ENCODE results near the gene APCDD1.
A peak's percentile ranks its signal among the peaks of the same experiment; 100 is the strongest.
"Not testable (repeated sequence)": the region's sequence is repeated elsewhere in the genome, so short reads cannot be mapped to it uniquely, and the experiment has no call there.

Gene APCDD1

GRCh38 chr18:10499230-10499629, 44.8 kb downstream of the APCDD1 start:
- DNase-seq, result no peak

GRCh38 chr18:10500038-10500437, 45.6 kb downstream of the APCDD1 start:
- no peak for DNase-seq

- no peak for DNase-seq
Measured at GRCh38 chr18:10504723-10505122, 50.3 kb downstream of the APCDD1 start.

- not testable (repeated sequence) for DNase-seq
Measured at GRCh38 chr18:10505892-10506291, 51.5 kb downstream of the APCDD1 start.

- no peak for DNase-seq
Measured at GRCh38 chr18:10508591-10508990, 54.2 kb downstream of the APCDD1 start.

DNA sequence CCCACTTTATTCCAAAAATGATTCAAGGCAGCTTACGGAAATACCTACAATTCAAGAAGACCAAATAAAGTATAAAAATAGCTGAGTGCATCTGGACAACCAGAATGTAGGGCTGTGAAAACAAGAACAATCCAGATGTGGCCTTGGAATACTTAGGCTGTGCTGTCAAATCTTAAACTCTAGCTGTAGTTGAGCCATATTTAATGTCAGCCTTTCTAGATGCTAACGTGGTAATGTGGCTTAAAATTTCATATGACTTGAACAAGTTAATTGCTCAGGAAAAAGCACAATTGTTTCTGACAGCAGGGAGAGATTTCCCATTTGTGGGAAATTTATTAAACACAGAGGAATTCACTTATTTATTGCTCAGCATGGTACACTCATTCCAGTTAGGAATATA, 56.8 kb downstream of the APCDD1 start:
- no peak for DNase-seq

GRCh38 chr18:10514082-10514481, 59.6 kb downstream of the APCDD1 start:
- DNase-seq, result no peak

GRCh38 chr18:10514601-10515000, 60.2 kb downstream of the APCDD1 start:
- DNase-seq, result no peak

DNA sequence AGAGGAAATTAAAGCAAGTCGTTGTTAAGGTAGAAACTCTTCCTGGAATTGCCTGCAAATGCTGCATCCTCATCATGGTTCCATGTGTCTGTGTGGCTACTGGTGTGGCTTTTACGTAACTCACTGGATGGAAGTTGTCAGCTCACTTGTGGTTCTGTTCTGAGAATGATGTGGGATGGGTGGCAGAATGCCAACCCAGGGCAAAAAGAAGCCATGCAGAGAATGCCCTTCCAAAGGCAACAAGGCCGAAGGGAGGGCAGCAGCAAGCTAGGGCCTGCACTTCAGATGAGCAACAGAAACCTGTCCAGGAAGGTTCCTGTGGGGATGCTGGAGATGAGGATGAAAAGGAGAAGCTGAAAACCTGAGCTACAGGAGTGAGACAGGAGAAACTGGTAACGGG, 61.0 kb downstream of the APCDD1 start:
- no peak for DNase-seq

DNA sequence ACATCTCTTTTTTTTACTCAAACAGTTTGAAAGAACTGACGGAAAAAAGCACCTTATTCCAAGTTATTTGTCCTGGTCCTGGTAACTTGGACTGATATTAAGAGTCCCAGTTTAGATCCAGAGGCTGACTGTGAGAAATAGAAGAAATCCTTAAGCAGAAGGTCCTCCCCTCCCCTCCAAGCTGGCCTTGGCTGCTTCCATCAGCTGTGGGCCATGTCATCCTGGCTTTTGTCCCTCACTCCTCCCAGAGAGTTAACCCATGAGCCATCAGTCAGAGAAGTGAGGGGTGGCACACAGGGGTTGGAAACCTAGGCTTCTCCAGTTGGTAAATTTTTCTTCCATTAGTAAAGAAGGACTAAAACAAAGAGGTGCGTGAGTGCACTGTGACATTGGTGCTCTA, 61.6 kb downstream of the APCDD1 start:
- DNase-seq, result no peak

- DNase-seq, result no peak
Measured at GRCh38 chr18:10518595-10519255, 64.3 kb downstream of the APCDD1 start.

GRCh38 chr18:10519366-10519765, 64.9 kb downstream of the APCDD1 start:
- no peak for DNase-seq

DNA sequence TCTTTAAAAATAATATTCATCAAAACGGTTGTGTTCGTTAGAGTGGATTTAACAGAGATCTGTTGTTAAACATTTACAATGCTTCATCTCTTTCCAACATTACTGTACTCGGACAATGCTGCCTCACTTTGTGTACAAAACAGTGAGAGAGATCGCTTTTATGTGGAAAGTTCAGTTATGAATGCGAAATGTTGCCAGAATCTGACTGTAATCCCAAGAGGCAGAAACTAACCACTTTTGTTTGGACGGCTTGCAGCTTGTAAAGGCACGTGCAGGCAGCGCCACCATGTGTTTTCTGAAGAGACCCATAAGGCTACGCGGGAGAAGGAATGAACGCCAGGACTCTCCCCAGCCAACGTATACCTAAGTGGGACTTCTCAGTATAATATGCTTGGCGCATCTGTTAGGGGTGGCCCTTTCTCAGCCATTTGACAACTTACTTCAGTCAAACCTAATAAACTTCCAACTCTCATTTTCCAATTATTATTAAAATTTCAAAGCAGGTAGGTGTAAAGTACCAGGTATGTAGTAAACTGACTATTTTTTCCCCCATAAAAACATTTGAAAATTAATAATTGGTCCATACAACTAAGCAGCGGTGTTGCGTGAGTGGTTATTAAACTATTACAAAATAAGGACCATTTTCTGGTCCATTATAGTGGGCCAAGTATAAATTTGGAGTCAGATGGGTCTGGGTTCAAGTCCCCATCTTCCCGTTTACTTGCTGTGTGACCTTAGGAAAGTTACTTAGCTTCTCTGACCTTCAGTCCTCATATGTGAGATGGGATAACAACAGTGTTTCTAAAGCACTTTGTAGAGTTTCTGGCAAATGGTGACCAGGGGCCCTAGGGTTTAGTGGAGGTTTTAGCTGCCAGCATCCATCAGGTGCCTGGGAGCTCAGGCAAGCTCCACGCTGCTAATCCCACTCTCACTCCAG, 65.8 kb downstream of the APCDD1 start:
- peak; percentile 28 for DNase-seq

DNA sequence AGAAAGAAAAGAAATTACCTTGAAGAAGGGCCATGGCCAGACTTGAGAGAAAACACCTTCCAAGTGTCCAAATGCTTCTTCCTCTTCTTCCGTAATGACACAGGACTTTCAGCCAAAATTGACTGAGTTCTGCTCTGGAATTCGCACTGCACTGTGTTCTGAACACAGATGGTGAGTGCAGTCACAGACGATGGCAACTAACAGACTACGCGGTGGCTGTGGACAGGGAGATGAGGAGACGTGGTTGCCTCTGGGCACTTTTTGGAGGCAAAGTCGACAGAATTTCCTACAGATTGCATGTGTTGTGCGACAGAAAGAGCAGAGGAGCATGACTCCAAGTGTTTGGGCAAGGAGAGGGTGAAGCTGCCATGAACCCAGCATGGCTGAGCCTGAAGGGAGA, 67.1 kb downstream of the APCDD1 start:
- DNase-seq, result no peak

DNA sequence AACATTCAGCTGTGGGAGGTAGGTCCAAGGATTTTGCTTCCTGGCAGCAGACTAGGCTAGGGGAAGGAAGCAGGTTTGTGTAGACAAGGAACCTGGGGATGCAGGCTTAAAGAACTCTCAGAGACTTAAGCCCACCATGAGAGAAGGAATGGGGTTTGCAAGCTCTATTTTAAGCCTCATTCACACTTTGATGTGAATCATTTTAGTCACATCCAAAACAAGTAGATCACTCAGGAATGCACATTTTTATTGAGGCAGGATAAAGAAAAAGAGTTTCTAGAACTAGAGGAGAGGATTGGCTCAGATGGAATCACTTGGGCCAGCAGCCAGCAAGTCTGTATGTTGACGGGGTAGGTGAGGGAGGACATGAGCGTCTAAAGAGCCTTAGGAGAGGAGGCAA, 68.1 kb downstream of the APCDD1 start:
- DNase-seq, result no peak

- no peak for DNase-seq
Measured at GRCh38 chr18:10523544-10523943, 69.1 kb downstream of the APCDD1 start.

- DNase-seq, result no peak
Measured at GRCh38 chr18:10524507-10525370, 70.3 kb downstream of the APCDD1 start.

DNA sequence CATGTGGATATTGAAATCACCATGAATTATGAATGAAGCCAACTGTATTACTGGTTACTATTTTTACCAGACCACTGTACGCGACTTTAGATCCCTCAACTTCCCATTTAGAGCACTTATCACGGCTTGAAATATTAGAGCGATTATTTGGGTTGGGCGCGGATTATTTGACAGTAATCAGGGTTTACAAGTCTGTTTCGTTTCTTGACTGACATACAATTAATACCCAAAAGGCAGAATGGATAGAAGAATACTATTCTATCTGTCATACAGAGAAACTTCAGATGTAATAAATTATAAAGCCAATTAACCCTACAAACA, 70.9 kb downstream of the APCDD1 start:
- no peak for DNase-seq

DNA sequence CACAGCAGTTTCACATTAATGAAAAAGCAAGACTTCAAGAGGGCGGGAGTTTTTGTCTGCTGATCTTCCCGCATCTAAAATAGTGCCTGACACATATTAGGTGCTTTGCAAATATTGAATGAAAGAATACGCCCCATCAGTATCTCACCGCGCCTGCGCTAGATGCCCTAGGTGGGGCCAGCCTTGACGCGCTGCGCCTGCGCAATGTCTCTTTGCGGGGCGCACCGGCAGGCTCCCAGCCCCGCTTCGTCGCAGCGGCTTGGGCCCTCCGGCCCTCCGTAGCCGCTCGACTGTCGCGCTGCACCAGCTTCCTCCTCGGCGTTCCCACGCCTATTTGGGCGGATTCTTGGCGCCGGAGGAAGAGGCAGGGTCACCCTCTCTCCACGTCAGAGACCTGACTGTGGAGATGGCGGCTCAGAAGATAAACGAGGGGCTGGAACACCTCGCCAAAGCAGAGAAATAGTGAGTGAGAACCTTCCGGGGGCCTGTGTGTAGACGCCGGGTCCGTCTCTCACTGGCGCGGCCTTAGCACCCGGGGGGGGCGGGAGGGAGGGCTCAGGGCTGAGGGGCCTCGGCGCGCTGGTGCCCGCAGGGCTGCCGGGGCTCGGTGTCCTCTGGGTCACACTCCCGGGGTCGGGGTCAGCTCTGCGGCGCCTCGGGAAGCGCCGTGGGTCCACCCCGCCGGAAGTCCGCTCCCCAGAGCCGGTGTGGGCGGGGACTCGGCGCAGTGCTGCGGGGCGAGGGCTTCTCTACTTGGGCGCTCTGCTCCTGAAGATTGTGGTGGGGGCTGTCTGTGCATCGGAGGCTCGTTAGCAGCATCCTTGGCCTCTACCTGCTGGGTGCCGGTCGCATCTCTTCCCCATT, 71.5 kb downstream of the APCDD1 start, which contains the start of gene NAPG:
NAPG (plus strand) TSS at position 331 of the 864 bp plus-strand sequence; CDS start at position 407, 76 bp downstream.
- peak; percentile 82 to 85 for DNase-seq

- no peak for DNase-seq
Measured at GRCh38 chr18:10526561-10526949, 72.1 kb downstream of the APCDD1 start.

DNA sequence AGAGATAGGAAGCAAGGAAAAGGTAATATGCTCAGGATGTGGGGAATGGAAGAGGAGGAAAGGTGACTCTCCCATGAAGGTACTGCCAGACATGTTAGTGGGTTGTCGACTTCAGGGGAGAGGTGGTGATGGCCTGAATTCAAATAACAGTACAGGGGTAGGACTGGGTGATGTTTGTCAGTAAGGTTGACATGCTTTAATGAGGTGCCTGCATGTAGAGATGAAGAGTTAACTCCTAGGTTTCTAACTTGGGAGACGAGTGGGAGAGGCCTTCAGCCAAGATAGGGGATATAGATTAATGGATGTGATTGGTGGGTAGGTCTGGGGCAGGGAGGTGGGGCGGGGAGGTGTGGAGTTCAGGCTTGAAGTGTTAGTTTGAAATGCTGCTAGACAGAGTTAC, 74.0 kb downstream of the APCDD1 start:
- no peak for DNase-seq

- DNase-seq, result no peak
Measured at GRCh38 chr18:10530002-10530401, 75.6 kb downstream of the APCDD1 start.

Measured in activated CD4-positive, alpha-beta T cell treated with anti-CD3 and anti-CD28 coated beads, Interleukin-2, amount 50 U/mL, for 4 hours (primary cell).